Mesenchymal stem cell (in vitro differentiated cells and primary cell): ENCODE results near the gene CEP72.
"Not testable (repeated sequence)": the region's sequence is repeated elsewhere in the genome, so short reads cannot be mapped to it uniquely, and the experiment has no call there.

Experiments used
- DNase-seq: peaks from one replicate; pipeline ENCODE4 v3.0.0-alpha.2; 2013
- H2AFZ ChIP-seq: one replicate; pipeline ENCODE4 v1.6.1; 2013; ENCODE audit warnings: low read depth, mild to moderate bottlenecking, control low read depth, inconsistent platforms, low read length, moderate library complexity
- H2AK5ac ChIP-seq: 2 replicates; pipeline ENCODE4 v1.6.1; 2013; ENCODE audit warnings: low read length, moderate library complexity, mild to moderate bottlenecking, inconsistent platforms; ENCODE audit not compliant: severe bottlenecking
- H2BK120ac ChIP-seq: one replicate; pipeline ENCODE4 v1.6.1; 2013; ENCODE audit warnings: low read depth, mild to moderate bottlenecking, inconsistent platforms, low read length, moderate library complexity
- H2BK12ac ChIP-seq, 2 experiments: one replicate each; pipeline ENCODE4 v1.6.1; 2013; ENCODE audit warnings: inconsistent platforms in 2 of 2, low read length in 2 of 2, mild to moderate bottlenecking in 2 of 2, moderate library complexity in 2 of 2, control low read depth in 1 of 2
- H2BK15ac ChIP-seq: one replicate; pipeline ENCODE4 v1.6.1; 2013; ENCODE audit warnings: mild to moderate bottlenecking, low read depth, inconsistent platforms; ENCODE audit not compliant: poor library complexity, severe bottlenecking
- H2BK5ac ChIP-seq: 2 replicates; pipeline ENCODE4 v1.6.1; 2013; ENCODE audit warnings: low read depth, mild to moderate bottlenecking, low read length, control low read depth, inconsistent platforms; ENCODE audit not compliant: poor library complexity, severe bottlenecking
- H3K14ac ChIP-seq, 2 experiments: one replicate each; pipeline ENCODE4 v1.6.1; 2013; ENCODE audit warnings: inconsistent platforms in 2 of 2, low read length in 2 of 2, control low read depth in 1 of 2, mild to moderate bottlenecking in 1 of 2, moderate library complexity in 1 of 2
- H3K18ac ChIP-seq, 2 experiments: one replicate each; pipeline ENCODE4 v1.6.1; 2013; ENCODE audit warnings: inconsistent platforms in 2 of 2, low read length in 2 of 2, control low read depth in 1 of 2, low read depth in 1 of 2, mild to moderate bottlenecking in 1 of 2
- H3K23ac ChIP-seq, 2 experiments: one replicate each; pipeline ENCODE4 v1.6.1; 2013; ENCODE audit warnings: inconsistent platforms in 2 of 2, low read length in 2 of 2, mild to moderate bottlenecking in 2 of 2, moderate library complexity in 2 of 2, control low read depth in 1 of 2
- H3K27ac ChIP-seq: 2 replicates; pipeline ENCODE4 v1.5.1; 2013; ENCODE audit warnings: mild to moderate bottlenecking, moderate library complexity, low read length, control low read depth, inconsistent platforms; ENCODE audit not compliant: poor library complexity, severe bottlenecking
- H3K27me3 ChIP-seq, 2 experiments: 2 replicates each; pipeline versions ENCODE4 v1.6.1 to v1.7.0; 2013; ENCODE audit warnings: low read length in 2 of 2, mild to moderate bottlenecking in 2 of 2, moderate library complexity in 2 of 2, control low read depth in 1 of 2, inconsistent platforms in 1 of 2; ENCODE audit not compliant: control insufficient read depth in 1 of 2, insufficient read depth in 1 of 2
- H3K36me3 ChIP-seq, 2 experiments: 2 replicates each; pipeline versions ENCODE4 v1.6.1 to v1.7.0; 2013; ENCODE audit warnings: low read length in 2 of 2, control low read depth in 1 of 2, inconsistent platforms in 1 of 2, low read depth in 1 of 2, mild to moderate bottlenecking in 1 of 2; ENCODE audit not compliant: insufficient read depth in 2 of 2, control insufficient read depth in 1 of 2
- H3K4ac ChIP-seq, 2 experiments: one replicate each; pipeline ENCODE4 v1.6.1; 2013; ENCODE audit warnings: inconsistent platforms in 2 of 2, low read length in 2 of 2, mild to moderate bottlenecking in 2 of 2, moderate library complexity in 2 of 2, control low read depth in 1 of 2, low read depth in 1 of 2
- H3K4me1 ChIP-seq: 2 replicates; pipeline ENCODE4 v1.6.1; 2013; ENCODE audit warnings: low read depth, low read length, control low read depth; ENCODE audit not compliant: control insufficient read depth, insufficient read depth
- H3K4me2 ChIP-seq: 2 replicates; pipeline ENCODE4 v1.6.1; 2013; ENCODE audit warnings: low read length, mild to moderate bottlenecking, inconsistent platforms; ENCODE audit not compliant: poor library complexity, severe bottlenecking
- H3K4me3 ChIP-seq, 2 experiments: 2 replicates each; pipeline versions ENCODE4 v1.5.1 to v1.7.0; 2013; ENCODE audit warnings: low read length in 2 of 2, mild to moderate bottlenecking in 2 of 2, control low read depth in 1 of 2, low read depth in 1 of 2; ENCODE audit not compliant: insufficient read depth in 1 of 2
- H3K79me1 ChIP-seq: replicated peaks from 2 replicates; pipeline ENCODE4 v1.6.1; 2013; ENCODE audit warnings: mild to moderate bottlenecking, control low read depth, low read length, inconsistent platforms; ENCODE audit not compliant: poor library complexity, severe bottlenecking
- H3K9ac ChIP-seq: 2 replicates; pipeline ENCODE4 v1.7.0; 2013; ENCODE audit warnings: mild to moderate bottlenecking, low read length, moderate library complexity
- H3K9me3 ChIP-seq: 2 replicates; pipeline ENCODE4 v1.7.0; 2013; ENCODE audit warnings: mild to moderate bottlenecking, low read length; ENCODE audit not compliant: control insufficient read depth
- H4K8ac ChIP-seq: one replicate; pipeline ENCODE4 v1.6.1; 2013; ENCODE audit warnings: inconsistent platforms, mild to moderate bottlenecking, low read length, moderate library complexity
- H4K91ac ChIP-seq: one replicate; pipeline ENCODE4 v1.6.1; 2013; ENCODE audit warnings: mild to moderate bottlenecking, low read length, inconsistent platforms
- WGBS: methylation state at CpG from one replicate; pipeline ENCODE4 v1.1.7; 2013; ENCODE audit warnings: mixed read lengths; 5-methylcytosine and 5-hydroxymethylcytosine counted together

CEP72 gene

DNA sequence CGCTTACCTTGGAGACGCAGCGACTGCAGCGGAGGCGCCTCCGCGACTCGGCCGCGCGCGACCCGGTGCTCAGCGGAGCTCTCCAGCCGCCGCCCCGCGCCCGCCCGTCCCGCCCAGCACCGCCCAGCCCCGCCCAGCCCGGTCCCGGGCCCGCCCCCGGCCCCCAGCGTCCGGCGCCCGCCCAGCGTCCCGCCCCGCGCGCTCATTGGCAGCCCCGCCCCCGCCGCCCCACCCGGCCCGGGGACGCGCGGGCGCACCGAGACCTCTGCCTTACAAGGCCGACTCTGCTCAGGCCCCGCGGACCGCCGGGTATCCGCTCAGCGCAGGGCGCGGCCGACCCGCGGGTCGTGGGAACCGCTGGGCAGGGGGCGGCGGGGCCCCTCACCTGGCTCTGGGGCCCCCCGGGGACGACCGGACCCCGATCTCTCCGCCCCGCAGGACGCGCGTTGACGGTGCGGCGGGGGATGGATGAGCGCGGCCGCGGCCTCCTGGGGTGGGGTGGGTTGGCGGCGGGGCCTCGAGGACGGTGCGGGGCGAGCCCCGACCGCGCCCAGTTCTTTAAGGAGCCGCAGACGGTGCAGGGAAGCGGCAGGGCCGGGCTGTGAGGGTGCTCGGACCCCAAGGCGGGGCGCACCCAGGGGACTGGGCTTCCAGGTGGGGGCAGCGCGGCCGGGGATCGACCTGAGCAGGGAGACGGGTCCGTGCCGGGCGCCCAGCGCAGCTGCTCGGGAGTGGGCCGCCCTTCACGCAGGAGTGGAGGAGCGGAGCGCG is 81.3 kb downstream of the CEP72 start, which contains the start of gene TPPP:
Gene TPPP (minus strand): TSS at position 82 of the 771 bp plus-strand sequence. CDS start 15,292 bp downstream, outside the sequence.
- H2BK5ac ChIP-seq, H3K9me3 ChIP-seq, H3K79me1 ChIP-seq: not testable (repeated sequence)

DNA sequence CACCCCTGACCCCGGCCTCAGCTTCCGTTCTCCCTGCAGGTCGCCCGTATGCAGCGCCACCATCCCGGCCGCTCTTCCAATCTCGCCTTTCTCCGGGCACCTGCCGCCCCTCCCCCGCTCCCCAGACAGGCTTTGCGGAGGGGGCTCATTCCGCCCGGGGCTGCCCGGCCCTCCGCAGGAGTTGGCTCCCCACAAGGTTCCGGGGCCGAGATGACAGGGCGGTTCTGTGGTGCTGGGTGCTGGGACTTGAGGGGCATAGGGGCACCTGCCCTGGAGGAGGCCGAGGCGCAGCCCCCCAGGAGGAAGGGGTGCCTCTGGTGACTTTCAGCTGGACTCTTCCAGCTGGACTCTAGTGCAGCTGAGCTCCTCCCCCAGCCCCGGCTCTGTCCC is 81.9 kb downstream of the CEP72 start:
- H3K18ac ChIP-seq, H2AFZ ChIP-seq, H3K4me1 ChIP-seq, H2BK12ac ChIP-seq, H2BK120ac ChIP-seq, H3K14ac ChIP-seq, H3K79me1 ChIP-seq, H2BK5ac ChIP-seq, H3K27ac ChIP-seq, H3K9ac ChIP-seq, H3K23ac ChIP-seq, H3K9me3 ChIP-seq, H4K8ac ChIP-seq, H2BK15ac ChIP-seq, H3K4me2 ChIP-seq, H3K4ac ChIP-seq, H3K4me3 ChIP-seq, DNase-seq, H3K27me3 ChIP-seq, H4K91ac ChIP-seq, H2AK5ac ChIP-seq, H3K36me3 ChIP-seq: not testable (repeated sequence)
- no CpG with 5 or more reads among the region's 22 CpGs for WGBS

More for the DNA sequence above, 81.3 kb downstream of the CEP72 start, which contains the start of gene TPPP:
- not testable (repeated sequence) for H4K8ac ChIP-seq, H2AFZ ChIP-seq, H3K14ac ChIP-seq, H3K36me3 ChIP-seq, H3K9ac ChIP-seq, H2BK15ac ChIP-seq, H3K4me1 ChIP-seq, H3K27ac ChIP-seq, H3K4ac ChIP-seq, H3K18ac ChIP-seq, H2BK12ac ChIP-seq, H2BK120ac ChIP-seq, H3K23ac ChIP-seq, H2AK5ac ChIP-seq, H3K27me3 ChIP-seq, H4K91ac ChIP-seq
- WGBS: 1% methylated on average over 20 of the region's 109 CpGs
- Histone ChIP-seq H3K4me3 (peak within 1 kb of the TSS in 1 of 2 experiments; percentile 59), H3K4me2 (peak within 1 kb of the TSS; percentile 91)
- peak; percentile 52 for DNase-seq

DNA sequence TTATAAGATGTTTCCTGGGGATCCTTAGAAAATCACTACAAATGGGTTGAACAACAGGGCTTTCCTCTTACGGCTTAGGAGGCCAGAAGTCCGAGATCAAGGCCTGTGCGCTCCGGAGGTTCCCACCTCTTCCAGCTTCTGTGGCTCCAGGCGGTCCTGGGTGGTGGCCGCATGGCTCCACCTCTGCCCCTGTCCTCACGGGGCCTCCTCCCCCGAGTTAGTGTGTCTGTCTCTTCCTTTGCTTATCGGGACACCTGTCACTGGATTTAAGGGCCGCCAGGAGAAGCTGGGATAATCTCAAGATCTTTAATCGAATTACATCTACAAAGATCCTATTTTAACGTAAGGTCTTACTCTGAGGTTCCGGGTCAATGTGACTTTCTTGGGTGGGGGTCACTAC is 83.3 kb downstream of the CEP72 start:
- H3K23ac ChIP-seq, H2AFZ ChIP-seq, DNase-seq, H3K4me1 ChIP-seq, H2BK12ac ChIP-seq, H4K91ac ChIP-seq, H3K4ac ChIP-seq, H3K79me1 ChIP-seq, H2BK5ac ChIP-seq, H3K9ac ChIP-seq, H2BK15ac ChIP-seq, H4K8ac ChIP-seq, H3K18ac ChIP-seq, H3K4me2 ChIP-seq, H3K36me3 ChIP-seq, H2AK5ac ChIP-seq, H3K4me3 ChIP-seq, H3K27ac ChIP-seq, H3K9me3 ChIP-seq, H3K27me3 ChIP-seq, H2BK120ac ChIP-seq, H3K14ac ChIP-seq: not testable (repeated sequence)
- 100% methylated on average over 4 of the region's 13 CpGs for WGBS

DNA sequence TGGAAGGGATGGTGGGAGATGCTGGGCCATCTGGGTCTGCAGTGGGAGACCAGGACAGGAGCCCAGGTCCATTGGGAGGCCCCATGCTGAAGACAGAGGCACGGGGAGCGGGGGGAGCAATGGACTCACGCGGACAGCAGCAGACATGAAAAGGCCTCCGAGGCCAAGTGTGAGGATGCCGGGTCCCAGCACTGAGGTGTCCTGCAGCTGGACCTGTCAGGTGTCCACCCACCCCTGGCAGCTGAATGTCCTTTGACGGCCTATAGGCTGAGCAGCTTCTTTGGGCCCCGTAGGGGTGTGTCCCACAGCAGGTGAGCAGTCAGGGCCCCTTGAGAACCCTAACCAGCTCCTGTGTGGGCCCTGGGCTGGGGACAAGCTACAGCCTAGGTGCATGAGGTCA is 84.1 kb downstream of the CEP72 start:
- H3K9ac ChIP-seq, H3K4me3 ChIP-seq, H3K14ac ChIP-seq, H3K18ac ChIP-seq, H3K23ac ChIP-seq, DNase-seq, H4K91ac ChIP-seq, H3K9me3 ChIP-seq, H3K4me1 ChIP-seq, H3K27ac ChIP-seq, H2BK15ac ChIP-seq, H2BK5ac ChIP-seq, H3K27me3 ChIP-seq, H2BK12ac ChIP-seq, H2BK120ac ChIP-seq, H3K4ac ChIP-seq, H3K79me1 ChIP-seq, H2AFZ ChIP-seq, H4K8ac ChIP-seq, H3K36me3 ChIP-seq, H3K4me2 ChIP-seq, H2AK5ac ChIP-seq: not testable (repeated sequence)
- WGBS: 100% methylated on average over 2 of the region's 8 CpGs
